Mesenchymal stem cell (in vitro differentiated cells and primary cell): ENCODE results near the gene PIPOX.

Source experiments
- DNase-seq: peaks from one replicate; pipeline ENCODE4 v3.0.0-alpha.2; 2013
- H2AFZ ChIP-seq: one replicate; pipeline ENCODE4 v1.6.1; 2013; ENCODE audit warnings: low read depth, mild to moderate bottlenecking, control low read depth, inconsistent platforms, low read length, moderate library complexity
- H2AK5ac ChIP-seq: 2 replicates; pipeline ENCODE4 v1.6.1; 2013; ENCODE audit warnings: low read length, moderate library complexity, mild to moderate bottlenecking, inconsistent platforms; ENCODE audit not compliant: severe bottlenecking
- H2BK120ac ChIP-seq: one replicate; pipeline ENCODE4 v1.6.1; 2013; ENCODE audit warnings: low read depth, mild to moderate bottlenecking, inconsistent platforms, low read length, moderate library complexity
- H2BK12ac ChIP-seq, 2 experiments: one replicate each; pipeline ENCODE4 v1.6.1; 2013; ENCODE audit warnings: inconsistent platforms in 2 of 2, low read length in 2 of 2, mild to moderate bottlenecking in 2 of 2, moderate library complexity in 2 of 2, control low read depth in 1 of 2
- H2BK15ac ChIP-seq: one replicate; pipeline ENCODE4 v1.6.1; 2013; ENCODE audit warnings: mild to moderate bottlenecking, low read depth, inconsistent platforms; ENCODE audit not compliant: poor library complexity, severe bottlenecking
- H2BK5ac ChIP-seq: 2 replicates; pipeline ENCODE4 v1.6.1; 2013; ENCODE audit warnings: low read depth, mild to moderate bottlenecking, low read length, control low read depth, inconsistent platforms; ENCODE audit not compliant: poor library complexity, severe bottlenecking
- H3K14ac ChIP-seq, 2 experiments: one replicate each; pipeline ENCODE4 v1.6.1; 2013; ENCODE audit warnings: inconsistent platforms in 2 of 2, low read length in 2 of 2, control low read depth in 1 of 2, mild to moderate bottlenecking in 1 of 2, moderate library complexity in 1 of 2
- H3K18ac ChIP-seq, 2 experiments: one replicate each; pipeline ENCODE4 v1.6.1; 2013; ENCODE audit warnings: inconsistent platforms in 2 of 2, low read length in 2 of 2, control low read depth in 1 of 2, low read depth in 1 of 2, mild to moderate bottlenecking in 1 of 2
- H3K23ac ChIP-seq, 2 experiments: one replicate each; pipeline ENCODE4 v1.6.1; 2013; ENCODE audit warnings: inconsistent platforms in 2 of 2, low read length in 2 of 2, mild to moderate bottlenecking in 2 of 2, moderate library complexity in 2 of 2, control low read depth in 1 of 2
- H3K27ac ChIP-seq: 2 replicates; pipeline ENCODE4 v1.5.1; 2013; ENCODE audit warnings: mild to moderate bottlenecking, moderate library complexity, low read length, control low read depth, inconsistent platforms; ENCODE audit not compliant: poor library complexity, severe bottlenecking
- H3K27me3 ChIP-seq, 2 experiments: 2 replicates each; pipeline versions ENCODE4 v1.6.1 to v1.7.0; 2013; ENCODE audit warnings: low read length in 2 of 2, mild to moderate bottlenecking in 2 of 2, moderate library complexity in 2 of 2, control low read depth in 1 of 2, inconsistent platforms in 1 of 2; ENCODE audit not compliant: control insufficient read depth in 1 of 2, insufficient read depth in 1 of 2
- H3K36me3 ChIP-seq, 2 experiments: 2 replicates each; pipeline versions ENCODE4 v1.6.1 to v1.7.0; 2013; ENCODE audit warnings: low read length in 2 of 2, control low read depth in 1 of 2, inconsistent platforms in 1 of 2, low read depth in 1 of 2, mild to moderate bottlenecking in 1 of 2; ENCODE audit not compliant: insufficient read depth in 2 of 2, control insufficient read depth in 1 of 2
- H3K4ac ChIP-seq, 2 experiments: one replicate each; pipeline ENCODE4 v1.6.1; 2013; ENCODE audit warnings: inconsistent platforms in 2 of 2, low read length in 2 of 2, mild to moderate bottlenecking in 2 of 2, moderate library complexity in 2 of 2, control low read depth in 1 of 2, low read depth in 1 of 2
- H3K4me1 ChIP-seq: 2 replicates; pipeline ENCODE4 v1.6.1; 2013; ENCODE audit warnings: low read depth, low read length, control low read depth; ENCODE audit not compliant: control insufficient read depth, insufficient read depth
- H3K4me2 ChIP-seq: 2 replicates; pipeline ENCODE4 v1.6.1; 2013; ENCODE audit warnings: low read length, mild to moderate bottlenecking, inconsistent platforms; ENCODE audit not compliant: poor library complexity, severe bottlenecking
- H3K4me3 ChIP-seq, 2 experiments: 2 replicates each; pipeline versions ENCODE4 v1.5.1 to v1.7.0; 2013; ENCODE audit warnings: low read length in 2 of 2, mild to moderate bottlenecking in 2 of 2, control low read depth in 1 of 2, low read depth in 1 of 2; ENCODE audit not compliant: insufficient read depth in 1 of 2
- H3K79me1 ChIP-seq: replicated peaks from 2 replicates; pipeline ENCODE4 v1.6.1; 2013; ENCODE audit warnings: mild to moderate bottlenecking, control low read depth, low read length, inconsistent platforms; ENCODE audit not compliant: poor library complexity, severe bottlenecking
- H3K9ac ChIP-seq: 2 replicates; pipeline ENCODE4 v1.7.0; 2013; ENCODE audit warnings: mild to moderate bottlenecking, low read length, moderate library complexity
- H3K9me3 ChIP-seq: 2 replicates; pipeline ENCODE4 v1.7.0; 2013; ENCODE audit warnings: mild to moderate bottlenecking, low read length; ENCODE audit not compliant: control insufficient read depth
- H4K8ac ChIP-seq: one replicate; pipeline ENCODE4 v1.6.1; 2013; ENCODE audit warnings: inconsistent platforms, mild to moderate bottlenecking, low read length, moderate library complexity
- H4K91ac ChIP-seq: one replicate; pipeline ENCODE4 v1.6.1; 2013; ENCODE audit warnings: mild to moderate bottlenecking, low read length, inconsistent platforms
- WGBS: methylation state at CpG from one replicate; pipeline ENCODE4 v1.1.7; 2013; ENCODE audit warnings: mixed read lengths; 5-methylcytosine and 5-hydroxymethylcytosine counted together

PIPOX gene

DNA sequence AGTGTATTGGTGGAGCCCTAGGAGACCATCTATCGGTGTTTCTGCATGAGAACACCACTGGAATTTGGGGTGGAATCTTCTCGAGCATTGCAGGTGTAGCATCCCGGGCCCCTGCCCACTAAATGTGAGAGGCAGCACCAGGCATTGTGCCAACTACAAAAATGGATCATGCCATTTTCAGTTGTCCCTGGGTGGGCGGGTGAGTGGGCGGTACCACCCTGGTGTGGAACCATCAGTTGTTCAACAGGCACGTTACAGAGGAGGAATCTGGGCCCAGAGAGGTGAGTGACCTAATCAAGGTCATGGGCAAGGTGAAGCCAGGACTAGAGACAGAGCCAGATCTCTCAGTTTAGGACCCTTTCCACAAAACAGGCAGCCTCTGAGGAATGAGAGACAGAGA lies 8.8 kb downstream of the PIPOX start:
- H3K4me2 ChIP-seq: no peak overlapping the region
- no peak overlapping the region for H3K4ac ChIP-seq
- no peak overlapping the region for H2BK15ac ChIP-seq
- H2BK120ac ChIP-seq: no peak overlapping the region
- H3K9ac ChIP-seq: no peak overlapping the region
- WGBS: 90% methylated on average over 6 of the region's 6 CpGs
- H4K91ac ChIP-seq: no peak overlapping the region
- no peak for DNase-seq
- H3K23ac ChIP-seq: no peak overlapping the region
- no peak overlapping the region for H3K18ac ChIP-seq
- H3K27me3 ChIP-seq: peaks cover 70 to 82% of the 10 kb centered on the region in 2 experiments
- H3K9me3 ChIP-seq: no peaks in the 10 kb centered on the region
- H2AFZ ChIP-seq: no peak overlapping the region
- no peak overlapping the region for H3K14ac ChIP-seq
- H2BK5ac ChIP-seq: no peak overlapping the region
- H3K36me3 ChIP-seq: no peaks in the 10 kb centered on the region
- no peak overlapping the region for H2AK5ac ChIP-seq
- no peak overlapping the region for H4K8ac ChIP-seq
- no peak overlapping the region for H3K4me3 ChIP-seq
- H3K4me1 ChIP-seq: peaks cover 6% of the 10 kb centered on the region
- no peak overlapping the region for H3K27ac ChIP-seq
- H3K79me1 ChIP-seq: no peaks in the 10 kb centered on the region
- no peak overlapping the region for H2BK12ac ChIP-seq

DNA sequence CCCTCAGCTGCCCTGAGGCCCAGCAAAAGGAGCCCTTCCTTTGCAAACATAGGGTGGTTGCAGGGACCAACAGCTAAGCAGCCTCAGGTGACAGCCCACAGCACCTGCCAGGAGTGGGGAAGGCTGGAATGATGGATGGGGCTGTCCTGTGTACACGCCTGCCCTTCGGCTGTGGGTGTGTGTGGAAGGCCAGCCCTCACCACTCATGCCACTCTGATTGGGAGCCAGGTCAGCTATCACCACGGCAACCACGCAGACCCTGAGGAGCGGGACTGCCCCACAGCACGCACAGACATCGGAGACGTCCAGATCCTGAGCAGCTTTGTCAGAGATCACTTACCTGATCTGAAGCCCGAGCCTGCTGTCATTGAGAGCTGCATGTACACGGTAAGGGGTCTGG lies 11.9 kb downstream of the PIPOX start:
- Histone ChIP-seq H3K27me3 (peaks cover 58 to 74% of the 10 kb centered on the region in 2 experiments), H2AK5ac (no peak overlapping the region), H2BK5ac (no peak overlapping the region), H3K79me1 (no peaks in the 10 kb centered on the region), H3K23ac (no peak overlapping the region), H2BK120ac (no peak overlapping the region), H3K4me3 (no peak overlapping the region), H2BK15ac (no peak overlapping the region), H3K9me3 (no peaks in the 10 kb centered on the region), H3K14ac (no peak overlapping the region), H4K8ac (no peak overlapping the region), H4K91ac (no peak overlapping the region), H3K4me1 (peaks cover 3% of the 10 kb centered on the region), H3K36me3 (no peaks in the 10 kb centered on the region), H3K18ac (no peak overlapping the region), H3K9ac (no peak overlapping the region), H2BK12ac (no peak overlapping the region), H2AFZ (no peak overlapping the region), H3K27ac (no peak overlapping the region), H3K4me2 (no peak overlapping the region), H3K4ac (no peak overlapping the region)
- WGBS: 81% methylated on average over 10 of the region's 10 CpGs
- DNase-seq: no peak

- H3K4me1 ChIP-seq: no peaks in the 10 kb centered on the region
- H4K91ac ChIP-seq: no peak overlapping the region
- H3K27ac ChIP-seq: no peak overlapping the region
- no peak overlapping the region for H2AFZ ChIP-seq
- no peak overlapping the region for H3K4me3 ChIP-seq
- no peaks in the 10 kb centered on the region for H3K79me1 ChIP-seq
- H3K9ac ChIP-seq: no peak overlapping the region
- H3K9me3 ChIP-seq: no peaks in the 10 kb centered on the region
- 80% methylated on average over 3 of the region's 4 CpGs for WGBS
- no peak overlapping the region for H2BK120ac ChIP-seq
- no peak overlapping the region for H3K18ac ChIP-seq
- no peak for DNase-seq
- no peaks in the 10 kb centered on the region for H3K36me3 ChIP-seq
- no peak overlapping the region for H2BK5ac ChIP-seq
- H3K27me3 ChIP-seq: peaks cover 40 to 79% of the 10 kb centered on the region in 2 experiments
- H2BK12ac ChIP-seq: no peak overlapping the region
- no peak overlapping the region for H3K4me2 ChIP-seq
- no peak overlapping the region for H3K23ac ChIP-seq
- H3K14ac ChIP-seq: no peak overlapping the region
- no peak overlapping the region for H2AK5ac ChIP-seq
- H3K4ac ChIP-seq: no peak overlapping the region
- no peak overlapping the region for H2BK15ac ChIP-seq
- H4K8ac ChIP-seq: no peak overlapping the region
Measured at GRCh38 chr17:29057361-29057760, 14.4 kb downstream of the PIPOX start.

DNA sequence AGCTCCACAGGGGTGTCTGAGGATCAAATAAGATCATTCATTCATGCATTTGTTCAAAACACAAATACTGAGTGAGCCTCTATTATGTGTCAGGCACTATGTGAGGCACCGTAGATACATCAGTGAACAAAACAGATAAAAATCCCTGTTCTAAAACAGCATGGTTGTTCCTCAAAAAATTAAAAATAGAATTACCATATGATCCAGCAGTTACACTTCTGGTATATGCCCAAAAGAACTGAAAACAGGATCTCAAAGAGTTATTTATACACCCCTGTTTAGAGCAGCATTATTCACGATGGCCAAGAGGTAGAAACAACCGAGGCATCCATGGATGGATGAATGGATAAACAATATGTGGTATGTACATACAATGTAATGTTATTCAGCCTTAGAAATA lies 15.4 kb downstream of the PIPOX start:
- Histone ChIP-seq H4K91ac (no peak overlapping the region), H2BK120ac (no peak overlapping the region), H3K23ac (no peak overlapping the region), H3K18ac (no peak overlapping the region), H3K4me3 (no peak overlapping the region), H3K27ac (no peak overlapping the region), H3K4me2 (no peak overlapping the region), H3K79me1 (no peaks in the 10 kb centered on the region), H4K8ac (no peak overlapping the region), H3K9ac (no peak overlapping the region), H2AK5ac (no peak overlapping the region), H2BK15ac (no peak overlapping the region), H3K9me3 (no peaks in the 10 kb centered on the region), H2BK12ac (no peak overlapping the region), H2BK5ac (no peak overlapping the region), H2AFZ (no peak overlapping the region), H3K4me1 (no peaks in the 10 kb centered on the region), H3K36me3 (no peaks in the 10 kb centered on the region), H3K4ac (no peak overlapping the region), H3K27me3 (peaks cover 32 to 77% of the 10 kb centered on the region in 2 experiments), H3K14ac (no peak overlapping the region)
- 92% methylated on average over 3 of the region's 3 CpGs for WGBS
- no peak for DNase-seq
